AG04449 (cell line): ENCODE results near the gene CCDC149.

Experiments
- CTCF ChIA-PET: fragments of 350-600 bp; formaldehyde crosslinking; extraction: SDS; loops from one replicate; lab custom pipeline; 2021; ENCODE audit warnings: antibody characterized with exemption; lab: Yijun Ruan, JAX
- POLR2A ChIA-PET: fragments of 400-600, 350-600 bp; formaldehyde crosslinking; extraction: SDS; loops from one replicate; lab custom pipeline; 2020; ENCODE audit warnings: antibody characterized with exemption, inconsistent platforms; lab: Yijun Ruan, JAX
- DNase-seq: peaks from one replicate; pipeline ENCODE4 v3.0.0-alpha.2; 2010; ENCODE audit warnings: low read depth, low spot score
- H3K4me3 ChIP-seq: 2 replicates; pipeline ENCODE4 v1.5.1; 2011; ENCODE audit warnings: low read depth, mild to moderate bottlenecking, control low read depth, low read length
- TF ChIP-seq, protein P1 (sequence below): IDR thresholded peaks from one replicate; pipeline ENCODE4 v1.5.1; 2011; ENCODE audit warnings: mild to moderate bottlenecking, moderate library complexity, low read length, control low read depth, inconsistent platforms; ENCODE audit not compliant: insufficient read depth; ENCODE audit errors: missing control alignments

CCDC149 gene

DNA sequence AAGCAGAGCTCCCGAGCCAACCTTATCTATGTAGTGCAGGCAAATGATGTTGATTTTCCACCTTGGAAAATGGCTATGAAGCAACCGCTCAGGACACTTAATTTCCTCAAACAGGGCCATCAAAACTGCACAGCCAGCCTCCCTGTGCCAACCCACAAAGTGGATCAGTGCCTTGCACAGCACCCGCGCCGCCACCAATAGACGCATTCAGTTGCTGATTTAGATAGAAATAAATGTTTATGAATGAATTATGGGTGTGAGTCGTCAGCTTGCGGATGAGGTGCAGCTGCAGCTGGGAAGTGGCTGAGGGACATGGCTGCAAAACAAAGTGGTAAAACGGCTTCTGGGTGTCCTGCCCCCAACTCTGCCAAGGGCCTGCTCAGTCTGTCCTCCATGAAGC, 70.5 kb downstream of the CCDC149 start:
- POLR2A ChIA-PET: no interaction called here
- CTCF ChIA-PET: no interaction called here
- TF ChIP-seq, protein P1, sequence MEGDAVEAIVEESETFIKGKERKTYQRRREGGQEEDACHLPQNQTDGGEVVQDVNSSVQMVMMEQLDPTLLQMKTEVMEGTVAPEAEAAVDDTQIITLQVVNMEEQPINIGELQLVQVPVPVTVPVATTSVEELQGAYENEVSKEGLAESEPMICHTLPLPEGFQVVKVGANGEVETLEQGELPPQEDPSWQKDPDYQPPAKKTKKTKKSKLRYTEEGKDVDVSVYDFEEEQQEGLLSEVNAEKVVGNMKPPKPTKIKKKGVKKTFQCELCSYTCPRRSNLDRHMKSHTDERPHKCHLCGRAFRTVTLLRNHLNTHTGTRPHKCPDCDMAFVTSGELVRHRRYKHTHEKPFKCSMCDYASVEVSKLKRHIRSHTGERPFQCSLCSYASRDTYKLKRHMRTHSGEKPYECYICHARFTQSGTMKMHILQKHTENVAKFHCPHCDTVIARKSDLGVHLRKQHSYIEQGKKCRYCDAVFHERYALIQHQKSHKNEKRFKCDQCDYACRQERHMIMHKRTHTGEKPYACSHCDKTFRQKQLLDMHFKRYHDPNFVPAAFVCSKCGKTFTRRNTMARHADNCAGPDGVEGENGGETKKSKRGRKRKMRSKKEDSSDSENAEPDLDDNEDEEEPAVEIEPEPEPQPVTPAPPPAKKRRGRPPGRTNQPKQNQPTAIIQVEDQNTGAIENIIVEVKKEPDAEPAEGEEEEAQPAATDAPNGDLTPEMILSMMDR: no peak

DNA sequence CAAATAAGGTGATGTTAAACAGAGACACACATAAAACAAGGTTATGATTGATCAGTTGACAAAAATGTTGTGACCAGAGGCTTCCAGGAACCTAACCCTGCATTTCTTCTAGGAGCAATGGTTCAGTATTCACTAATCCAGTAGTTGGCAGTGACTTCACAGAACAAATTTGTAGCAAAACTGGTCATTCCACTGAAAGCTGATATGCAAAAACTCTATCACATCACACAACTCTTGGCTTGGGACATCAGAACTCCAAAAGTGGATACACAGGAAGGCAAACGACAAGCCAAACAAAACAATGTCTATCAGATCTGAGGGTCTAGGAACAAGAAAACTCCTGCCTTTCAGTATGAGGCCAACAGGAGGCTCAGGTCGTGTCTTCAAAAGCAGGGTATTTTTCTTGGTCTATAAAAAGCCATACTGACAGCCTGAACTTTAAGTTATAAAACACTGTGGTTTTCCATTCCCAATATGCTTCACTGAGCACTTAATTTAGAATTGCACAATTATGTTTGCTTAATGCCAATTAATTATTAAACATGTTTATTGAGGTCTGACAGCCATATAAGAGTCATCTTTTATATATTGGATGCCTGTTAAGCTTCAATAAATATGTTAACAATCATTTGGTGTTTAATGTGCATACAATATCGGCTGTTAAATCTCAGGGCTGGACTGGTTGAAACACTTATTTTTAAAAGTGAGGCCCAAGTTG, 71.9 kb downstream of the CCDC149 start:
- CTCF ChIA-PET: no interaction called here
- POLR2A ChIA-PET: no interaction called here
- DNase-seq: no peak
- no peak overlapping the region for H3K4me3 ChIP-seq
- TF ChIP-seq, protein P1: no peak

More for the DNA sequence above, 70.5 kb downstream of the CCDC149 start:
- no peak for DNase-seq
- H3K4me3 ChIP-seq: no peak overlapping the region

DNA sequence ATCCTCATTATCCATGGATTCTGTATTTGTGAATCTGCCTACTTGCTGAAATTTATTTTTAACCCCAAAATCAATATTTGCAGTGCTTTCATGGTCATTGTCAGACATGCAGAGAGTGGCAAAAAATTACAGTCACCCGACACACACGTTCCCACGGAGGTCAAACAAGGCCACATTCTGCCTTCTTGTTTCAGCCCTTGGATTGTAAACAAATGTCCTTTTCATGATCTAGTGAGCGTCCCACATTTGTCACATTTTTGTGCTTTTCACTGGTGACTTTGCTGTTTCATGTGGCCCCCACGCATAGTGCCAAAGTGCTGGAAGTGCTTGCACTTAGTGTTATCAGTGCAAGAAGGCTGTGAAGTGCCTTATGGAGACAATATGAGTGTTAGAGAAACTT, 72.5 kb downstream of the CCDC149 start:
- ChIA-PET POLR2A (no interaction called here), CTCF (no interaction called here)
- TF ChIP-seq, protein P1: no peak
- DNase-seq: no peak
- H3K4me3 ChIP-seq: no peak overlapping the region

DNA sequence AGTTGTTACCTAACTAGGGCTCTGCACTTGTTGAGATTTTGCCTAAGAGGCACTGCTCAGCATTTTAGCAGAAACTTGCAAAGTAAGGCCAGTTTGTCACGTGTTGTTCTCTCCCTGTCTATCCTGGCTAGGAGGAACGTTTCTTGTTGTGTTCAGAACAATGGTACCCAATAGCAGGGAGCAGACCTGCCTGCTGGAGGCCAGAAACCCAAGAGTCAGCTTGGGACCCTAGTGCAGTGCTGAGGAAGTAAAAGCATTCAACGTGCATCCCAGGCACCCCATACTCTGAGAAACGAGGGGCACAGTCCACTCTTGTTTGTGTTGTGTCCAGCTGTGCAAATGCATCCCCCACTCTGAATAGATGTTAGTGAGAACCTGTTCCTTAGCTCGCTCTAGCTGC, 75.1 kb downstream of the CCDC149 start:
- TF ChIP-seq, protein P1: no peak
- ChIA-PET CTCF (no interaction called here), POLR2A (no interaction called here)
- no peak overlapping the region for H3K4me3 ChIP-seq
- no peak for DNase-seq

DNA sequence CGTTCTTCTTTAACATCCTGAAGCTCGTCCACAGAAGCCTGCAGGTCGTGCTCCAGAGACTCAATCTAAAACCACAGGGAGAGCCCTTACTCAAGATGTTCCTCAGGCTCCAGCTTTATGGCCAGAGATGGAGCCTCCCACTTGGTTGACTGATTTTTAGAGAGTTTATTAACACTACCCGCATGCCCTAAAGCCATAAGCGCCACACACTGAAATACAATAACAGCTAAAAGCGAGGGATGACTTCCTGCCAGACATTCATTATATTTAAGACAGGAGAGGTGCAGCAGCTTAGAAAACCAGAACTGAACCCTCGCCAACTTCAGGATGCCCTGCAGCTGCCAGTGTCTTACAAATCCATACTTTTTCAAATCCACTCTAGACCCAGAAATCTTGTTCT, 75.5 kb downstream of the CCDC149 start:
- ChIA-PET CTCF (no interaction called here), POLR2A (no interaction called here)
- TF ChIP-seq, protein P1: no peak
- H3K4me3 ChIP-seq: no peak overlapping the region
- no peak for DNase-seq

DNA sequence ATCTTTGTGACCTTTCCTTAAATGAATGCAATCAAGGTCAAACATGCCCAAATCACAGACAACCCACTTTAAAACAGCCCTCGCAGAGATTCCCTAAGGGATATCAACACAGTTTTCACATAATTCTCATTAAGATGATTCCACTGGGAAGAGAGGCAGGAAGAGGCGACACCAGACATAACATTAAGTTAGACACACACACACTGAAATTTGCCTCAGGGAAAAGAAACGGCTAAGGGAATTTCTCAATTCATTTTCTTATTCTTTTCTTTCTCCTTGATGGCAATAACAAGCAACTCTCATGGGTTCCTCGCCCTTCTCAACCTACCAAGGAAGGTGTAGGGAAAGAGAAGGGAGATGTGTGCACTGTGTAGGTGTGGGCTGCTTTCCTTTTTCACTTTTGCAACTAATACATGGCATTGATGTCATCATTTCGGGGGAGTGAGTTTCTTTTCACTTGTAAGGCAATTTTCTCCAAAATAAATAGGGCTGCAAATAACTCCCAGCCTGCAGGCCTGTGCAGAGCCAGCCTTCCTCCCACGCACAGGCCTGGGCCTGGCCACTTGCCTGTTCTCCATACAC, 76.1 kb downstream of the CCDC149 start:
- no peak for DNase-seq
- ChIA-PET CTCF (interaction anchor here (0.9 kb wide), 1 partner anchor 34 kb away, joined by 4 read pairs; no protein-coding TSS in a partner anchor), POLR2A (no interaction called here)
- TF ChIP-seq, protein P1: no peak
- no peak overlapping the region for H3K4me3 ChIP-seq
